ENCODE results near the gene AMPH.

Gene AMPH

DNA sequence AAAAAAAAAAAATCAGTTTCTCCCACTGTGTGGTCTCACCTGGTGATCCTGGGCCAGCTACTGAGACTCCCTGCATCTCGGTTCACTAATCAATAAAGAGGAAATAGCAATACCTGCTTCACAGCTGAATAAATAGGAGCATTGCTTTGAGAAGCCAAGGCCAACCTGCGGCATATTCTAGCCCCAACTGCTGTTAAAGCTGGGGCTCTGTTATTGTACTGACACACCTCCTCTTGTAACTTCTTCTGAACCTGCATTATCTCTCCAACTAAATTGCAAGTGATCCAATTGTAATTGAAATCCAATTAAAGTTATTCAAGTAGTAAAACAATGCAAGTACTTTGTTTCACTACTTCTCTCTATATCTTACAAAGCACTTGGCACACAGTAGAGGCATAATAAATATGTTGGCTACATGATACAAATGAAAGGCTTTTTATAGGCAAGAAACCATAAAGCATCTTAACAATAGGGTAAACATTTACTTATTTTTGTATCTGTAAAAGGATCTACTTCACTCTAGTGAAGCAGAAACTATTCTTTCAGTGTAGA is 38.4 kb downstream of the AMPH start:
- no peak overlapping the region for H2AFZ ChIP-seq (ENCODE audit: low read depth, low read length)
- H3K27me3 ChIP-seq (ENCODE audit: low read depth, low read length), result no peaks in the 10 kb centered on the region
- no peak for TF ChIP-seq EZH2phosphoT487 (IDR thresholded peaks at IDR 0.05; ENCODE audit: low read depth)
- TF ChIP-seq, protein P1, sequence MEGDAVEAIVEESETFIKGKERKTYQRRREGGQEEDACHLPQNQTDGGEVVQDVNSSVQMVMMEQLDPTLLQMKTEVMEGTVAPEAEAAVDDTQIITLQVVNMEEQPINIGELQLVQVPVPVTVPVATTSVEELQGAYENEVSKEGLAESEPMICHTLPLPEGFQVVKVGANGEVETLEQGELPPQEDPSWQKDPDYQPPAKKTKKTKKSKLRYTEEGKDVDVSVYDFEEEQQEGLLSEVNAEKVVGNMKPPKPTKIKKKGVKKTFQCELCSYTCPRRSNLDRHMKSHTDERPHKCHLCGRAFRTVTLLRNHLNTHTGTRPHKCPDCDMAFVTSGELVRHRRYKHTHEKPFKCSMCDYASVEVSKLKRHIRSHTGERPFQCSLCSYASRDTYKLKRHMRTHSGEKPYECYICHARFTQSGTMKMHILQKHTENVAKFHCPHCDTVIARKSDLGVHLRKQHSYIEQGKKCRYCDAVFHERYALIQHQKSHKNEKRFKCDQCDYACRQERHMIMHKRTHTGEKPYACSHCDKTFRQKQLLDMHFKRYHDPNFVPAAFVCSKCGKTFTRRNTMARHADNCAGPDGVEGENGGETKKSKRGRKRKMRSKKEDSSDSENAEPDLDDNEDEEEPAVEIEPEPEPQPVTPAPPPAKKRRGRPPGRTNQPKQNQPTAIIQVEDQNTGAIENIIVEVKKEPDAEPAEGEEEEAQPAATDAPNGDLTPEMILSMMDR (IDR thresholded peaks at IDR 0.05; ENCODE audit: low read depth, low read length), result no peak
- no peaks in the 10 kb centered on the region for H4K20me1 ChIP-seq (ENCODE audit: insufficient read depth, low read length)
- H3K79me2 ChIP-seq (ENCODE audit: low read length), result no peaks in the 10 kb centered on the region
- no peak overlapping the region for H3K4me2 ChIP-seq (ENCODE audit: low read length)
- no peak overlapping the region for H3K9ac ChIP-seq (ENCODE audit: low read length)
- H3K4me3 ChIP-seq (ENCODE audit: low read length), result no peak overlapping the region
- no peaks in the 10 kb centered on the region for H3K36me3 ChIP-seq (replicated peaks; ENCODE audit: low read depth, low read length)
- no peaks in the 10 kb centered on the region for H3K4me1 ChIP-seq (ENCODE audit: low read length)
- no peak overlapping the region for H3K27ac ChIP-seq (ENCODE audit: low read length)
- H3K9me3 ChIP-seq (ENCODE audit: insufficient read depth, low read length), result no peaks in the 10 kb centered on the region

DNA sequence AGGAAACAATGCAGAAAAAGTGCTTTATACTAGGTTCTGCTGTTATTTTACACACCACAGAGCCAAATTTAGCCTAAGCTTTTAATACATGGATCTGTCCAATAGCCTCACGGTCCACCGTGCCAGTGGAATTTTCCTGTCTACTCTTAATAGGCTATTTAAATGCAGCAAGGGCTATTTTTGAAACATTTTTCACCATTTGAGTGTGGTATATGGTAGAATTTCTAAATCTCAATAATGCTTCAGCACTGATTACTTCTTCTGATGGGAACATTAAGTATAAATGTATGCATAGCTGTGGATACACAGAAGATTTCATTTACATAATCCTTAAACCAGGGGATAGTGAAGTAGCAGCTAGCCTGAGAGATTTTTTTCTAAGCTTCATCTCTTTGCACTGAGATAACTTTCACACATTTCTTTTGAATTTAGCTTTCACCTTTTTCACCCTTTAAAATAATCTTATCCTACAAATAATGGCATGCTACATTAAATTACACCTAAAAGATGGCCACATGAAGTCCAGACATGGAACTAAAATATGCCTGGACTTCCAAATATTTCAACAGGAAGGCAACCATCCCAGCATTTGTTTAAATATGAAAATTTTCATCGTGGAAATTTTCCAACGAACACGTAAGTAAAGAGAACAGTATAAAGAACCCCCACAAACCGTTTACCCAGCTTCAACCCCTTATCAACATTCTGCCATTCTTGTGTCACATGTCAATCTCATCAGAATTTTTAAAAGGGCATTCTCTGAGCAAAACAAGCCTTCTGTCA is 45.4 kb downstream of the AMPH start:
- H3K36me3 ChIP-seq (replicated peaks; ENCODE audit: low read depth, low read length), result no peaks in the 10 kb centered on the region
- no peaks in the 10 kb centered on the region for H4K20me1 ChIP-seq (ENCODE audit: insufficient read depth, low read length)
- peaks cover 8% of the 10 kb centered on the region for H3K27me3 ChIP-seq (ENCODE audit: low read depth, low read length)
- no peak overlapping the region for H2AFZ ChIP-seq (ENCODE audit: low read depth, low read length)
- no peaks in the 10 kb centered on the region for H3K79me2 ChIP-seq (ENCODE audit: low read length)
- no peak overlapping the region for H3K4me2 ChIP-seq (ENCODE audit: low read length)
- H3K9me3 ChIP-seq (ENCODE audit: insufficient read depth, low read length), result no peaks in the 10 kb centered on the region
- H3K27ac ChIP-seq (ENCODE audit: low read length), result no peak overlapping the region
- TF ChIP-seq EZH2phosphoT487 (IDR thresholded peaks at IDR 0.05; ENCODE audit: low read depth), result no peak
- TF ChIP-seq, protein P1 (IDR thresholded peaks at IDR 0.05; ENCODE audit: low read depth, low read length), result no peak
- H3K4me3 ChIP-seq (ENCODE audit: low read length), result no peak overlapping the region
- H3K4me1 ChIP-seq (ENCODE audit: low read length), result no peaks in the 10 kb centered on the region
- H3K9ac ChIP-seq (ENCODE audit: low read length), result no peak overlapping the region

DNA sequence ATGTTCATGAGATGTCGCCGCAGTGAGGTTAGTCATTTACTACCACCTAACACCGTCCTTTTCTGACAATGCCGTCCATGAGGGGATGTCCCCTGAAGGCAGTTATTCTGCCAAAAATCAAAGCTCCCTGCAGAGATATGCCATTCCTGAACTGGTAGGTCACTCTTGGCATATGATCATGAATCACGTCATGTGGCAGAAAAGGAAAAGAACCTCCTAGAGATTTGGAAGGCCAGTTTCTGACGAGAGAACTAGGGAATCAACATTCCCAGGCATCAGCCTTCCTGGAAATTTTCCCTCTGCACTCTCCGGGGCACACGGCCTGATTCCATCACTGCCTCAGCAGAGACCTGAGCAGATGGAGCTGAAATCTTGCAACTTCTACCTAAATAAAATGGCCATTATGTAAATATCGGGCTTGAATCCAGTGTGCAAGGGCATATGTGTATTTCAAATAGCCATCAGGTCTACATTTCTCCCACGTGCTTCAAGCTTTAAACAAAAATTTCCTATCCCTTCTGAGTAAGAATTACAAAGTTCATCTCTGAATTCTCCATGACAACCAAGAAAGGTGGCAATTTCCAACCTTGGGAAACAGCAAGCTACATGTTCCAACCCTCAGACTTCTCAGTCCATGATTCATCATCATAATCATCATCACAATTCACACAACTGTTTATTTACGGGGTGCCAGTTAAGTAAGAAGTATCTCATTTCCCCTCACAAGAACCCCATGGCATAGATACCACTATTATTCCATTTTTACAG is 46.5 kb downstream of the AMPH start:
- Histone ChIP-seq H3K4me1 (ENCODE audit: low read length) (no peaks in the 10 kb centered on the region), H3K27me3 (ENCODE audit: low read depth, low read length) (peaks cover 8% of the 10 kb centered on the region), H3K4me3 (ENCODE audit: low read length) (no peak overlapping the region), H3K27ac (ENCODE audit: low read length) (no peak overlapping the region), H3K9me3 (ENCODE audit: insufficient read depth, low read length) (no peaks in the 10 kb centered on the region), H3K9ac (ENCODE audit: low read length) (no peak overlapping the region), H3K79me2 (ENCODE audit: low read length) (no peaks in the 10 kb centered on the region), H3K36me3 (replicated peaks; ENCODE audit: low read depth, low read length) (no peaks in the 10 kb centered on the region), H4K20me1 (ENCODE audit: insufficient read depth, low read length) (no peaks in the 10 kb centered on the region), H2AFZ (ENCODE audit: low read depth, low read length) (no peak overlapping the region), H3K4me2 (ENCODE audit: low read length) (no peak overlapping the region)
- TF ChIP-seq, protein P1 (IDR thresholded peaks at IDR 0.05; ENCODE audit: low read depth, low read length), result no peak
- TF ChIP-seq EZH2phosphoT487 (IDR thresholded peaks at IDR 0.05; ENCODE audit: low read depth), result no peak

DNA sequence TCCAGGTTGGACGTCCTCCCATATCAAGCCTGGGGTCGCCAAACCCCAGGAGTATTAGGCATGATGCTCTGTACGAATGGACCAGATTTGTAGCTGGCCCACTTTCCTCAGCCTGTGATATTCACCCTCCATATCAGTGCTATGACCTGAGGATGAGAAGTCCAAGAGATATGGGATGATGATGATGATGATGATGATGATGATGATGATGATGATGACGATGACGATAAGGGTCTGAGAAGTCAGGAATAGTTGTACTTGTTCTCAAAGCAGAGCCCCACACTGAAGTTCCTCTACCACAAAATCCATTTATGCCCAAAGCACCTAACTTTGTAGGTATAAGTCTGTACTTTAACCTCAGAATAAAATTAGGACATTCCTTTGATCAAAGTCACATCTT is 50.7 kb downstream of the AMPH start:
- no peaks in the 10 kb centered on the region for H3K36me3 ChIP-seq (replicated peaks; ENCODE audit: low read depth, low read length)
- H4K20me1 ChIP-seq (ENCODE audit: insufficient read depth, low read length), result no peaks in the 10 kb centered on the region
- H3K79me2 ChIP-seq (ENCODE audit: low read length), result no peaks in the 10 kb centered on the region
- H2AFZ ChIP-seq (ENCODE audit: low read depth, low read length), result no peak overlapping the region
- peaks cover 8% of the 10 kb centered on the region; the same call in 1 of the 2 replicates for H3K27me3 ChIP-seq (ENCODE audit: low read depth, low read length)
- H3K4me3 ChIP-seq (ENCODE audit: low read length), result no peak overlapping the region
- H3K4me1 ChIP-seq (ENCODE audit: low read length), result no peaks in the 10 kb centered on the region
- no peak for TF ChIP-seq EZH2phosphoT487 (IDR thresholded peaks at IDR 0.05; ENCODE audit: low read depth)
- TF ChIP-seq, protein P1 (IDR thresholded peaks at IDR 0.05; ENCODE audit: low read depth, low read length), result no peak
- H3K4me2 ChIP-seq (ENCODE audit: low read length), result no peak overlapping the region
- H3K9ac ChIP-seq (ENCODE audit: low read length), result no peak overlapping the region
- no peak overlapping the region for H3K27ac ChIP-seq (ENCODE audit: low read length)
- H3K9me3 ChIP-seq (ENCODE audit: insufficient read depth, low read length), result peaks cover 3% of the 10 kb centered on the region; the same call in 1 of the 2 replicates
